Measurements from ENCODE around the gene TMED8.
A peak's percentile ranks its signal among the peaks of the same experiment; 100 is the strongest.
"Not testable (repeated sequence)": the region's sequence is repeated elsewhere in the genome, so short reads cannot be mapped to it uniquely, and the experiment has no call there.

TMED8 gene

DNA sequence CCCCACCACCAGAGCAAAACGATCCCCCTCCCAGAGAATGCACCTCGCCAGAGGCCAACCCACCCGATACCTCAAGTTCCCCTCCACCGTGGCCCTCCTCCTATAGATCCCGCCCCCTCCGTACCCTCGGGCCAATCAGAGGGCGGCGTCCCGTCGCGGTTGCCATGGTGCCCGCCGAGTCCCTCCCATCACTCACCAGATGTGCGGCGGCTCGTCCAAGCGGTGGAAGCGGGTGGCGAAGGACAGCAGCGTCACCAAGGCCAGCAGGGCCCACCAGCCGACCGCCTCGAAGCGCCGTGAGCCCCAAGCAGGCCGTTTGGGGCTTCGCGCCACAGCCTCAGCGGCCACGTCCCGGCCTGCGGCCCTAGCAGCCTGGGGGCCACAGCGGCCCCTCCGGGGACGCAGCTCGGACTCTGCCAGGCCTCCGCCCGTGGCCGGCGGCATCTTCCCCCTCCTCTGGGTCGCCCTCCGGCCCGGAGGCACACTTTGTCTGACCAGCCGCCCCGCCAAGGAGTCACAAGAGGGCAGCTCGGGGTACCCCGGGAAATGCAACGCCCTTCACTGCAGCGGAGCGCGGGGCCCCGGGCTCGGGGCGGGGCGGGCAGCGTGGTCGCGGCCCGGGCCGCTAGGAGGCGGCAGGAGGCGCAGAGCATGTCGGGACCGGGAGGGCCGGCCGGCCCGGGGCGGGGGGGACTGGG lies 56.5 kb downstream of the TMED8 start, which contains the start of gene POMT2:
POMT2 (minus strand) TSS at position 646 of the 698 bp plus-strand sequence; CDS start at position 444, 202 bp downstream.
- peak; percentile 85 to 93 for DNase-seq

DNA sequence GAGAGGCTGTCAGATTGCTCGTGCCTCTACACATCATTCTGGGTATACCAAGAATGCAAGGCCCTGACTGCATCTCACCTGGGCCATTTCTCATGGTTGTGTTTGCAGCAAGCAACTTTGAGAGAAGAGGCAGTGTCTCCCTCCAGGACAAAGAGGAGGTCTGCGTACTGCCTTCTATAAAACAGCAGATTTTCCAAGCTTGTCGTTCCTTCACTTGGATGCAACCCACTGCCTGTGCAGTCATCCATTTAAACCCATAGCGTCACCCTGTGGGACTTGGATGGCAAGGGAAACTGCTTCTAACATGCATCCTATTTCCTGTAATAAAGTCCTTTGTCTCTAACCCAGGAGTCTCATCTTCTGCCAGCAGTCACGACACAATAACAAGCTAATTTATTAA lies 57.5 kb downstream of the TMED8 start:
- DNase-seq: no peak

DNA sequence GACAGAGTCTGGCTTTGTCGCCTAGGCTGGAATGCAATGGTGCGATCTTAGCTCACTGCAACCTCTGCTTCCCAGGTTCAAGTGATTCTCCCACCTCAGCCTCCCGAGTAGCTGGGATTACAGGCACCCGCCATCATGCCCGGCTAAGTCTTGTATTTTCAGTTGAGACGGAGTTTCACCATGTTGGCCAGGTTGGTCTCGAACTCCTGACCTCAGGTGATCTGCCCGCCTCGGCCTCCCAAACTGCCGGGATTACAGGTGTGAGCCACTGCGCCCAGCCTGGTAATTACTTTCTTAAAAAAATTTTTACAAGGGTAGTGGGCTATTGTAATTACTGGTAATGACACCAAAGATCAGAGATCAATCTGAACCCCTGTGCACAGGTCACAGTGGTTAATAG lies 58.1 kb downstream of the TMED8 start:
- DNase-seq: not testable (repeated sequence)

DNA sequence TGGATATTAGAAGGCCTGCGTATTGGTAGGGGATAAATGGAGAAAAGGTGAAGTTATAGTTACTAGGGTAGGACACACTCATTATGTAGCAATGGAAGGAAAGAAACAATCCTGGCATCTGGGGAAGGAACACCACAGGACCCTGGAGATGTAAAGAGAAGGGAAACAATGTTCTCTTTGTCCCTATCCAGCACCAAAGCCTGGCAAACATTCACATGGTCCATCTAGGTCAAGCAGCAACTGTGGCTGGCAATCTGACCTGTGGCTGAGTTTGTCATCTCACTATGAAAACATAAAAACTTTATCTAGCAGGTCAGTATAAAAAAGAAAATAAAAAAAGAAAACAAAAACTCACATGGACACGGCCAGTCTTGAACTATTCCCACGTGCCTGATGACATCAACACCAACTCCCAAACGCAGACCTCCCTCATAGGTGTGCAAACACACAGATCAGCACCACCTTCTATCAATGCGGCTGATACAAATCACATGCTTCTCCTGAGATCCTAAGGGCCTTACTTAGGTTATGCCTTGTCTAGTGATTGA lies 58.8 kb downstream of the TMED8 start:
- DNase-seq: no peak

DNA sequence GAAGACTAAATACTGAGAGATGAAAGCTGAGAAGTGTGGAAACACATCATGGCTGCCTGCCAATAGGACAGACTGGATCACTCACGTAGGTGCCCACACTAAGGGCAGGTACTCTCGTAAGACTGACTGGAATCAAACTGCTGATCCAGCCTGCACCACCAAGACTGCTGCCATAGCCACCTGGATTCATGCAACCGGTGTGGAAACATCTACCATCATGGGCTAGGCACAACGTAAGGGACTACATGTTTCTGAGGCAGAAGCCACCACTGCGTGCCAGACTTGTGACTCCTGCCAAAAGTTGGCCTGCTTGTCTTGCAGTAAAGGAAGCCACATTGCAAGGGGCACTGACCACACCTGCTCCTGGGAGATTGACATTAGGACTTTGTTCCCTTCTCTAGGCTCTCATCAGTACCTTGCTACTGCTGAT lies 60.0 kb downstream of the TMED8 start:
- DNase-seq: no peak

DNA sequence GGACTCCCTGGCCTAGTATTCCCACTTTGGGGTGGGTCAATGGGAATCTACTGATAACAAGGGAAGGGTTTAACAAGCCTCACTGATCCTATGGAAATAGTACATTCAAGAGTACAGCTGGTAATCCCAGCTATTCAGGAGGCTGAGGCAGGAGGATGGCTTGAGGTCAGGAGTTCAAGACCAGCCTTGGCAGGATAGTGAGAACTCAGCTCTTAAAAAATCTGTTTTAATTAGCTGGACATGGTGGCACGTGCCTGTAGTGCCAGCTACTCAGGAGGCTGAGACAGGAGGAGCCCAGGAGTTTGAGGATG lies 60.7 kb downstream of the TMED8 start:
- no peak for DNase-seq

DNA sequence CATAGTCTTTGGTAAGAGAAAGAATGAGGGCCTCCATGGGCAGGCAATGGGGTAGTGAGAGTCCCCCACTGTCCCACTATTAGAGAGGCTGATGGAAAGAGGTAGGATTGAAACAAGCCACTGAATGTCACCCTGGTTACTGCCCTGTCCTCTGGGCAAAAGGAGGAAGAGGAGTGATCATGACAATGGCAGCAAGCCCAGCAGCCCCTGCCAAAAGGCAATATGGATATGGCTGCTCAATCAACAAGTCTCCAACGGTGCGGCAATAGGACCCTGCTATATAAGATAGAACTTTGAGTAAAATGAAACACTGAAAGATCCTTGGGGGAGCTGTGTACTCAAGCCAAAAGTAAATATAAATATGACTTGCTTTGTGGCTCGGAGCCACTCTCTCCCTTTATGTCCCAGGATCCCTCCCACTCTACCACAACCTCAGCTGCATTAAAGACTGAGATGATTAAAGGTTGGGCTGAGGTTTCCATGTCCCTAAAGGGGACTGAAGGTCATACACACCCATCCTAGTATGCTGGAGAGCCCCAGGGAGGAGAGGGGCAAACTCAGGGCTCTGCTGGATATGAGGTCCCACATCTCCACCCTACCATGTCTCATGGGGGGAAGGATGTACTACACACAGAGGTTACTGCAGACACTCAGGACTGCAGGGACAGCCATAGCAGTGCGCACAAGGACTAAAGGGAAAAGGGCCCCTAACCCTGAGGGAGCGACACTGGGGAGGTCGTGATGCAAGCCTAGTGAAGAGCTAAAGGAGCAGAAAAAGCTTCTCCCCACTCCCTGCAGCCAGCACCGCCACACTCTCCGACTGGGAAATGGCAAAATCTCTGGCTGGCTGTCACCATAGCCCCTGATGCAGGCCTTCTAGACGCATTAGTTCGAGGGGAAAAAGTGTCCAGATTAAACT lies 62.1 kb downstream of the TMED8 start:
- no peak for DNase-seq

DNA sequence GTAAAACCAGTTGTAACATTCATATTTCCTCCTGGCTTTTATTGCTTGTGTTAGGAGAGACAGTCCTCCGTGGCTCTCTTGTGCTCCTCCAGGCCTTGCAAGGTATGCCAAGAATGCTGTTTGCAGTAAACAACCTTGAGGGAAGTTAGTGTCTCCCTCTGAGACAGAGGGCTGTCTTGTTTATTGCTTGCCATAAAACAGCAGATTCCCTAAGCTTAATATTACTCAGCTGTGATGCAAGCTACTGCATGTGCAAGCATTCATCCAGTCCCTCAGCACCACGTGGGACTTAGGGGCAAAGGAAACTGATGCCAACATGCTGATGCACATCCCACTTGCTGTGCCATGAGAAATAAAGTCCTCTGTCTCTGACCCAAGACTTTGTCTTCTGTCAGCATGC lies 62.9 kb downstream of the TMED8 start:
- DNase-seq: peak in 1 of 2 donors; percentile 69

DNA sequence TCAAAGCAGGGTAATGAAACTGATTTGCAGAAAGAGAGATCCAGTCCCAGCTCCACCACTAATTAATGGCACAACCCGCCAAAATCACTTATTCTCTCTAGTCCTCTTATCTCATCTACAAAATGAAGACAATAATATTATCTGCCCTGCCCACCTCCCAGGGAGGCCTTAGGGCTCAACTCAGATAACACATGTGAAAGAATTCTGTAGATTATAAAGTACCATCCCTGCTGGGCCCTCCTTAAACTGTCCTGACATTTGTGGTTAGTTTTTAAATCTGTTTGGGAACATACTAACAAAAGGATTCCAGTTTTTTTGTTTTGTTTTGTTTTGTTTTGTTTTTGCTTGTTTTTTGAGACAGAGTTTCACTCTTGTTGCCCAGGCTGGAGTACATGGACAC lies 63.5 kb downstream of the TMED8 start:
- no peak for DNase-seq

DNA sequence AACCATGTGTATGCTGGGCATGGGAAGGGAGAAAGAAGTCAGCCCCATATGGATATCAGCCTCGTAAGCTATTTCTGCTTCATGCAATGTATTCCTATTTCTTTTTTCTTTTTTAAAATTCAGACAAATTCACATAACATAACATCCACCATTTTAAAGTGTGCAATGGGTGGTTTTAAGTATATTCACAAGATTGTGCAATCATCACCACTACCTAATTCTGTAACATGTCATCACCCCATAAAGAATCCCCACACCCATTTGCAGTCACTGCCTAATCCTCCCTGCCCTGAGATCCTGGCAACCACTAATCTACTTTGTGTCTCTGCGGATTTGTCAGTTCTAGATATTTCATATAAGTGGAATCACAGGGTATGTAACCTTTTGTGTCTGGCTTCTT lies 65.7 kb downstream of the TMED8 start:
- peak in 1 of 2 donors; percentile 47 for DNase-seq

DNA sequence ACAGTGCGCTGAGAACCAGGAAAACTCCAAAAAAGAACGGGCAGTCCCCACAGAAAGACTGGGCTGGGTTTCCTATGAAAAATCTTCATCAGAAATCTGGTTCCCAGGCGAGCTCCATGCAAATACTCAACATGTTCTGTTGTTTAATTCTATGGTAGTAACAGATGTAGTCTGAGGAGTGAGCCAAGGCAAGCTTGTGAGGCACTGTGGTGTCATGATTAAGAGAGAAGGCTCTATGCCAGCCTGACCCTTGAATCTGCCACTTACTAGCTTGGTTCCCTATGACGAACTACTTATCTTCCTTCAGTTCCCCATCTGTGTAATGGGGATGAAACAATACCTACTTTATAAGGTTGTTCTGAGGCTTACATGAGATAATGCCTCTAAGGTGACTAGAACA lies 66.9 kb downstream of the TMED8 start:
- DNase-seq: no peak

DNA sequence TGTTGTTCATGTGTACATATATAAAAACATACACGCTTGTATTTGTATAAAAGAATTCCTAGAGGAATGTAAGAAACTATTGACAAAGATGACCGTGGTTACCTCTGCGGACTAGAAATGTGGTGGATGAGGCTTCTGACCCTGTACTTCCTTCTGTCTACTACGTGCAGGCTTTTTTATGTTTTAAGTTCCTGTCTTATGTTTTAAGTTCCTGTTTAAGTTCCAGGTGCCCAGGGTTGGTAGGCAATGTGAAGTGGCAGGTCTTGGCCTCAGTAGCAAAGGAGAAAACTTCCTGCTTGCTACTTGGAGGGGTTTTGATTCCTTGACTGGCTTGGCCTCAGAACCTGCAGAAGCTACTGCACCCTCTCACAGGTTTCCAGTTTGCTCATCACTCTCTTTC lies 67.8 kb downstream of the TMED8 start:
- DNase-seq: no peak

DNA sequence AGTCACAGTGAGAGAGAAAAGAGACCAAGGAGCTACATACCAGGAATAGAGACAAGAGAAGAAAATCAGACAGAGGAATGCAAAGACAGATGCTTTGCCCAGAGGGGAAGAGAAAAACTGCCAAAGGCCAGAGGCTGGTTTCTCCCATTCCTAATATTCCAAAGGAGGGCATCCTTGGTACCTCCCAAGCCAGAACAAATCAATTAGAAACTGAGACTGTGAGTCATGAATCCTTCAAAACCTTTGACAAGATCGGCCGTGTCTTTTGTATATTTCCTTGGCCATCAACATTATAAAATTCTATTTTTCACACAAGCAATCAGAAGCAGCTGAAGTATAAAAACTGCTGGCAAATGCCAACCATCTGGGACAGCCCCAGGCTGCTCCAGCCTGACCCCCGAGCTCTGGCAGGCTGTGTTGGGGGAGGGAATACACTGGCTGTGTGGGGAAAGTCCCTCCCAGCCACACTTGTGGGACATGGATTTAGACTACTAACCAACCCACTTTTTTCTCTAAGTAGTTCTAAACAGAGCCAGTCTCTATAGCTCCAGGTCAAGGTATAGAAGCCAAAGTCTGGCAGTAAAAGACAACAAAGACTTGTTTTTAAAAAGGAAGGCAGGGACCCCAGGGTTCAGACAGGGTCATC lies 69.9 kb downstream of the TMED8 start:
- no peak for DNase-seq

DNA sequence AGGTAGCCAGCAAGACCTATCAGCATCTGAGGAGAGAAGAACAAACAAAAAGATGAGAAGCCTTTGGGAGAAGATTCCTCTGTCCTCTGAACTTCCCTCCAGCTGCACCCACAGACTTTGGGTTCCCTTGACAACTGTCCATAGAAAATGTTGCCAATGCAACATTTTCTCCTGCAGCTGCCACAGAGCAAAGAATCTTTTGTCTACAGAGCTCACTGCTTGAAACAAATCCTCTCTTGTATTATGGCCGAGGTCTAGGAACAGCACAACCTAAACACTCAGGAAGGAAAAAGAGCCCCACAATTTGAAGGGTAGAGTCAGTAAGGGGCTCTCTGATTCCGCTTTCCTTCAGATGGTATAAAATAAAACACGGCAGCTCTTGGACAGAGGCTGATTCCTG lies 70.5 kb downstream of the TMED8 start:
- no peak for DNase-seq

DNA sequence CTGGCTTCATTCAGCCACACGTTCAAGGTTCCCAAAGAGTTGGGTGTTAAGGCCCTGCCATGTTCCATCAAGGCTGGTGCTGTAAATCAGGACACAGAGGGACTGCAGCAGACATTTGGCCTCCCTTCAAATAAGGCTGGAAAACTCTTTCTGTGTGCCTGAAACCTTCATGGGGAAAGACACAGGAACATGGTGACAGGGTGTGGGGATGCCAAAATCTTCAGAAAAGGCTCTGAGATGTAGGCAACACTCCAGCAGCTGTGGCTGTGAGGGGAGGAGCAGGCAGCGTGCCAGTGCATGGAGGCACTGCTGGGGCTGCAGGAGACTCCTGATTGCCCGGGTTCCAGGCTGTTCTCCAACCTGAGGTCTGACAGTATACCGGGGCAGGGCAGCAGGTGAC lies 71.2 kb downstream of the TMED8 start:
- no peak for DNase-seq

DNA sequence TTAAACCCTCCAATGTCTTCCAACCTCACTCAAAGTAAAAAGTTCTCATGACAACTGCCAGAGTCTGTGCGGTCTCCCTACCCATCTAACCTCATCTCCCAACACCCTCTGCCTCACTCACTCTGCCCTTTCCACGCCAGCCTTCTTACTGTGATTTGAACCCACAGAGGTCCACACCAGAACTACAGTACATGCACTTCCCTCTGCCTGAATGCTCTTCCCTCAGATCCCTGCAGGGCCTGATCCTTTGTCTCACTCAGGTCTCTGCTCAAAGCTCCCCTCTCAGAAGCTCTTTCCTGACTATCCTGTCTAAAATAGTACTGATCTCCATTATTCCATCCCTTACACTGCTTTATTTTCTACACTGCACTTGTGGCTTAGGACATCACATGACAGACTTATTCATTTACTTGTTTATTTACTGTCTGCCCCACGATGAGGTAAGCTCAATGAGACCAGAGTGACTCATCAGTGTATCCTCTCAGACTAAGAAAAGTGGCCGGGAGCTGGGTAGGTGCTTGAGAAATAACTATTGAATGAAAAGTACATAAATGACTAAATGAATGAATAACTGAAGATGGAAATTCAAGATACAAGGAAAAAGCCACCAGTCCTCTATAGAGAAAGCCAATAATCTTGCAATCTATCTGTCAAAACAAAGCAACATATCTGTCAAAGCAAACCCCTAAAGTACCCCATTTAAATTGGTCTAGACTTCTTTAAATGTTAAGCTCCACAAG lies 73.3 kb downstream of the TMED8 start:
- DNase-seq: peak; percentile 81 to 92

DNA sequence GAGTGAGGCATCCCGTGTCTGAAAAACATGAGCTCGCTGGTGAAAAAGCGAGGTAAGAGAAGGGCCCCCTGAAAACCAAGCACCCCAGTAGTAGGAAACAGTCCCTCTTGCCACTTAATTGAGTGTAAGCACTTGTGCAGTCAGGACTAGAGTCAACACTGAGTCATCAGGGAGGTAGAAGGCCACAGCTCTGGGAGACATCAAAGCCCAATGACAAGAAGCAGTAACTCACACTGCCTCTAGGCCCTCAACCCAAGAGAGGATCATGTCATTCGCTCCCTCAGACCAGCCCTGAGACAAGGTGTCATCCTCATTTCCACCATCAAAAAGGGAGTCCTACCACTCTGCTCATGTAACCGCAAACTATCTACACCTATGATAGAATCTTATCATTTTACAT lies 74.0 kb downstream of the TMED8 start:
- DNase-seq: peak in 1 of 2 donors; percentile 47

DNA sequence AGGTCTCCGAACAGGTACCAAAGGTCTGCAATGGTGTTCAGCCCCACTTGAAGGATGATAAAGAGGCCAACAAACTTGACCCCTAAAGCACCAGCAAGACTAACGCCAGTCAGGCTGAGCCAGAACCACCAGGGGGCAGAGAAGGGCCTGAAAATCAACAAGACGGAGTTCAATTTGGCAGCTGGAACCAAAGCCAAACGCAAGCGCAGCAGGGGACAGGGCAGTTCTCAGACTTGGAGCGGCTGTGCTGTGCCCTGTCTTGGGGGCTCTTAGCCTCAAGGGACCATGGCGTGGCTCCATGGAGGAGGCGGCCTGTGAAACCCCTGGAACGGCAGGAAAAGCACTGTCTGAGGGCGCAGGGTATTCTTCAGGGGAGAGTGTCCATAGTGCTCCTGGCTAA lies 75.8 kb downstream of the TMED8 start:
- peak; percentile 59 to 83 for DNase-seq

DNA sequence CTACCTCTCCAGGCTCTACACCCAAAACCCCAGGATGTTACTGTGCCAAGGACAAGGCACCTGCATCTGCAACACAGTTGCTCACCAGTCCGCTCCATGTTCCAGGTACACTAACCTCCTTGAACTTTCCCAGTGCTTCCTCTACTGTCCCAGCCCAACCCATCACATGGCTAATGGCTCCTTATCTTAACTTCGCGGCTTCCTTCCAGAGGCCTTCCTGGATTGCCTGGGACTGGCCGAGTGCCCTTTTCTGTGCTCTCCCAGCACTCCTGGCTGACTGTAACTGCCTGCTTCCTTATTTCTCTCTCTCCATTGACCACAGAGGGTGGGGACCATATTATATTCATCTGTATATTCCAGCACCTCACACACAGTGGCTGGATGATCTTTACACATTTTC lies 77.1 kb downstream of the TMED8 start:
- DNase-seq: no peak

DNA sequence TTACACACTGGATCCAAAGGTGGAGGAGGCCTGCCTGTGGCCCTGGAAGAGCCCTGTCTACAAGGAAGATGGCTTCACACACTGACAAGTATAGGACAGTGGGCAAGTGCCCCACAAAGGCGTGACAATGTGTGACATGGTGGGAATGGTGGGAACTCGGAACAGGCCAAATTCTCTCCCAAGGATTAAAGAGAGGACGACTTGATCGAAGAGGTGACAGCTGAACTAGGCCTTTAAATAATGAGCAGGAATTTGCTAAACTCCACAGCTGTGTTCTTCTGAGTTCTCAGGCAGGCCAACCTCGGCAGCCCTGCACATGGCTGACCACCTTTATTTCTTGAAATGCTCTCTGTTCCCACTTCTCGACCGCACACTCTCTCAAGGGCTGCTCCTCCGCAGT lies 80.0 kb downstream of the TMED8 start:
- DNase-seq: no peak

DNA sequence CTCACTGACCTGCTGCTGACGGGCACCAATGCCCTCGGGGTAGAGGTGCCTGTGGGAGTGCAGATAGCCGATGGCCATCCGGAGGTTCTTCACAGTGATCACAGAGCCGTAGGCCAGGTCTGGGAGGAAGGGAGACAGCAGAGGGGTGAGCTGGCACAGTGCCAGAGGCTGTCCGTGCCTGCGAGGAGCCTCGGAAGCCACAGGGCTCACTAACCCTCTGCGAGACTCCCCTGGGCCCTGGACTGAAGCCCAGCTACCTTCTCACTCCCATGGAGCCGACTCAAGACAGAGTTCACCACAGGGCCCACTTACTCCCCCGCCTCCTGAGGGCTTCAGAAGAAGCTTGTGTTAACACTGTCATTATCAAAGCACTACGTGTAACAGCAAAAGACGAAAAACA lies 80.7 kb downstream of the TMED8 start:
- DNase-seq: no peak

DNA sequence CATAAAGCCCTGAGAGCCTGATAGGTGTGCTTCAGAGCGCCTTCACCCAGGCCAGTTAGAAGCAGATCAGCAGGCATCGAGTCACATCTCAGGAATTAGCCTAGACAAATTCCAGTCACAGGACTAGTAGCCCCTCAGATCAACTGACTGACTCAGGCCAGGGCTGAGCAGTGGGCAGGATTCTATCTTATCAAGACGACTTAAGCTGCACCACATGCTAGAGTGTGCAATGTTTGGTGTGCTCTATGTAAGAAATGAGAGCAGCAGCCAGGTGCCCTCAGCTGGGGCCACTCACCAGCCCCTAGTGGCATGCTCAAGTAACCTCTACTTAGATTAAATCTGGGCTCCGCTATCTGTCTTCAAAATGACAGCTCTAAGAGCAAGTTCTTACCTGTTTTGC lies 86.2 kb downstream of the TMED8 start:
- no peak for DNase-seq

DNA sequence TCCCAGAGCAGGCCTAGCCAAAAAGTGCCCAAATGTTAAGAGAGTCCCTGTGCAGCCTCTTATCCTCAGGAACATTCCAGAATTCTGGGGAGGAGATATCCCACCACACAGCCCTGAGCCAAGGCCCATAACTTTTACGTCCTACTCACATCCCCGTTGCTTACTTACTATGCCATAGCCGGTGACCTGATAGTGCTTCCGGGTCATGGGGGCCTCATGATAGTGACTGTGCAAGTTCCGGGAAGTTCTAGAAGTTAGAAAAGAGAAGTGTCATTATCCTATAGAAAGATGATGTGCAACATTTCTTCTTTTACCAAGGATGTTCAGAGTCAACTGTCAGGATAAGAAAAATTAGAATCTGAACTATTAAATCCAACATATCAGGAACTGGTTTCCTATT lies 90.3 kb downstream of the TMED8 start:
- DNase-seq: peak; percentile 57 to 63
